Vagina (tissue), 2 donors: ENCODE data around the gene STK16.

Experiments used
- CTCF ChIP-seq, 3 experiments: fragments of 450-650 bp in 2 of 3; fragments of 200-600 bp in 1 of 3; sonication (generic) in 1 of 3; IDR thresholded peaks; one replicate each; pipeline ENCODE4 v1.5.1; 2017 to 2019; ENCODE audit warnings: antibody characterized with exemption in 3 of 3, mild to moderate bottlenecking in 2 of 3, moderate library complexity in 2 of 3
- POLR2A ChIP-seq, 2 donors: fragments of 450-650 bp; IDR thresholded peaks; one replicate each; pipeline ENCODE4 v1.6.1; 2017; ENCODE audit warnings: antibody characterized with exemption in 2 of 2, mild to moderate bottlenecking in 2 of 2, moderate library complexity in 2 of 2

- no peak for TF ChIP-seq POLR2A (IDR thresholded peaks at IDR 0.05)
- TF ChIP-seq CTCF (IDR thresholded peaks at IDR 0.05), result no peak
Measured at GRCh38 chr2:219278655-219279150, 33.4 kb downstream of the STK16 start.
